IPS DF 19.7 (cell line): ENCODE results near the gene VDAC1.

Experiments used
- DNase-seq: peaks from one replicate; pipeline ENCODE4 v3.0.0-alpha.2; 2013; ENCODE audit warnings: low read depth, low spot score

Gene VDAC1

GRCh38 chr5:134024811-134025210, 20.0 kb upstream of the VDAC1 start:
- no peak for DNase-seq

GRCh38 chr5:134022333-134022732, 17.6 kb upstream of the VDAC1 start:
- DNase-seq, result no peak

- no peak for DNase-seq
These were observed 15.4 kb upstream of the VDAC1 start for GRCh38 chr5:134020188-134020587.

- no peak for DNase-seq
These were observed 14.9 kb upstream of the VDAC1 start for GRCh38 chr5:134019636-134020035.

- no peak for DNase-seq
These were observed 14.2 kb upstream of the VDAC1 start for GRCh38 chr5:134018986-134019316.

- no peak for DNase-seq
These were observed 13.6 kb upstream of the VDAC1 start for GRCh38 chr5:134018154-134018985.

- no peak for DNase-seq
These were observed 3.5 kb upstream of the VDAC1 start for GRCh38 chr5:134008266-134008749.

- DNase-seq, result no peak
These were observed 2.9 kb upstream of the VDAC1 start for GRCh38 chr5:134007581-134008265.

GRCh38 chr5:134006115-134006514, 1.3 kb upstream of the VDAC1 start:
- no peak for DNase-seq

GRCh38 chr5:134005417-134006061, 764 bp upstream of the VDAC1 start:
- no peak for DNase-seq

- no peak for DNase-seq
These were observed 754 bp downstream of the VDAC1 start for GRCh38 chr5:134003817-134004625.

GRCh38 chr5:134003064-134003816, 1.5 kb downstream of the VDAC1 start:
- DNase-seq, result no peak

GRCh38 chr5:134001938-134002731, 2.6 kb downstream of the VDAC1 start:
- DNase-seq, result no peak

- no peak for DNase-seq
These were observed 3.9 kb downstream of the VDAC1 start for GRCh38 chr5:134000696-134001453.

- DNase-seq, result no peak
These were observed 4.7 kb downstream of the VDAC1 start for GRCh38 chr5:134000091-134000511.

GRCh38 chr5:133998807-133999206, 6.0 kb downstream of the VDAC1 start:
- DNase-seq, result no peak

- DNase-seq, result no peak
These were observed 6.7 kb downstream of the VDAC1 start for GRCh38 chr5:133998042-133998441.

- DNase-seq, result no peak
These were observed 8.0 kb downstream of the VDAC1 start for GRCh38 chr5:133996683-133997252.
